Activated naive CD4-positive, alpha-beta T cell treated with Interleukin-2 at 50 U/mL for 16 hours (primary cell): ENCODE data around the gene SGF29.
A peak's percentile ranks its signal among the peaks of the same experiment; 100 is the strongest.
"Not testable (repeated sequence)": the region's sequence is repeated elsewhere in the genome, so short reads cannot be mapped to it uniquely, and the experiment has no call there.

Source experiments
- DNase-seq: peaks from one replicate; pipeline ENCODE4 v3.0.0-alpha.2; 2020

SGF29 gene

DNA sequence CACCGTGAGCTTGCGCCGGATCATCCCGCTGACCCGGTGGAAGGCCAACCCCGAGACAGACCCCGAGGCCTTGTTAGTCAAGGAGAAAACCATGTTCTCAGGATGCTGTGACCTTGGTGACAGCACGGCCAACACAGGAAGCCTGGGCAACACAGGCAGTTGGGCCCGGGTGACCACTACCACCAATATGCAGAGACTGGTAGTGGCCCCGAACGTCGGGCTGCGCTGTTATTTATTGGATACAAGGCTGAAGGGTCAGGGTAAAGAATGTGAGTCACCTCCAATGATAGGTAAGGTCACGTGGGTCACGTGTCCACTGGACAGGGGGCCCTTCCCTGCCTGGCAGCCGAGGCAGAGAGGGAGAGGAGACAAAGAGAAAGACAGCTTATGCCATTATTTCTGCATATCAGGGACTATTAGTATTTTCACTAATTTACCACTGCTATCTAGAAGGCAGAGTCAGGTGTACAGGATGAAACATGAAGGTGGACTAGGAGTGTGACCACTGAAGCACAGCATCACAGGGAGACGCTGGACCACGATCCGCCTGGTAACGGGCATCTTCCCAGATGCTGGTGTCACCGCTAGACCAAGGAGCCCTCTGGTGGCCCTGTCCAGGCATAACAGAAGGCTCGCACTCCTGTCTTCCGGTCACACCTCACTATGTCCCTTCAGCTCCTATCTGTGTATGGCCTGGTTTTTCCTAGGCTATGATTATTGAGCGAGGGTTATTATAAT is 61.9 kb downstream of the SGF29 start:
- DNase-seq: peak; percentile 7

DNA sequence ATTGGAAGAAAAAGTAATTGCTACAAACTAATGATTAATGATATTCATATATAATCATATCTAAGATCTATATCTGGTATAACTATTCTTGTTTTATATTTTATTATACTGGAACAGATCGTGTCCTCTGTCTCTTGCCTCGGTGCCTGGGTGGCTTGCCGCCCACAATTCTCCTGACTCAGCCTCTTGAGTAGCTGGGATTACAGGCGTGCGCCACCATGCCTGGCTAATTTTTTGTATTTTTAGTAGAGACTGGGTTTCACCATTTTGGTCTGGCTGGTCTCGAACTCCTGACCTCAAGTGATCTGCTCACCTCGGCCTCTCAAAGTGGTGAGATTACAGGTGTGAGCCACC is 62.5 kb downstream of the SGF29 start:
- not testable (repeated sequence) for DNase-seq

- DNase-seq: no peak
Observed at GRCh38 chr16:28616636-28617035, 62.9 kb downstream of the SGF29 start.

DNA sequence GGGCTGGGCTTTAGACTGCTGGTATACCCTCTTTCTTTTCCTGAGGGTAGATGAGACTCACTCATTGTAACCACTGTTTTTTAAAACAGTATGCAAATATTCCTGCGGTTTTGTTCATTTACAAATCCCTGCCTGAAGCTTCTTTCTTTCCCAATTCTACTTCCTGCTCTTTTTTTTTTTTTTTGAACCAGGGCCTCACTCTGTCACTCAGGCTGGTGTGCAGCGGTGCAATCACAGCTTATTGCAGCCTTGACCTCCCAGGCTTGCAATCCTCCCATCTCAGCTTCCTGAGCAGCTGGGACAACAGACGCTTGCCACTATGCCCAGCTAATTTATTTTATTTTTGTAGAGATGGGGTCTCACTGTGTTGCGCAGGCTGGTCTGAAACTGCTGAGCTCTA is 64.2 kb downstream of the SGF29 start:
- DNase-seq: no peak

- not testable (repeated sequence) for DNase-seq
Observed at GRCh38 chr16:28620316-28620715, 66.6 kb downstream of the SGF29 start.

- no peak for DNase-seq
Observed at GRCh38 chr16:28621481-28622155, 67.9 kb downstream of the SGF29 start.

DNA sequence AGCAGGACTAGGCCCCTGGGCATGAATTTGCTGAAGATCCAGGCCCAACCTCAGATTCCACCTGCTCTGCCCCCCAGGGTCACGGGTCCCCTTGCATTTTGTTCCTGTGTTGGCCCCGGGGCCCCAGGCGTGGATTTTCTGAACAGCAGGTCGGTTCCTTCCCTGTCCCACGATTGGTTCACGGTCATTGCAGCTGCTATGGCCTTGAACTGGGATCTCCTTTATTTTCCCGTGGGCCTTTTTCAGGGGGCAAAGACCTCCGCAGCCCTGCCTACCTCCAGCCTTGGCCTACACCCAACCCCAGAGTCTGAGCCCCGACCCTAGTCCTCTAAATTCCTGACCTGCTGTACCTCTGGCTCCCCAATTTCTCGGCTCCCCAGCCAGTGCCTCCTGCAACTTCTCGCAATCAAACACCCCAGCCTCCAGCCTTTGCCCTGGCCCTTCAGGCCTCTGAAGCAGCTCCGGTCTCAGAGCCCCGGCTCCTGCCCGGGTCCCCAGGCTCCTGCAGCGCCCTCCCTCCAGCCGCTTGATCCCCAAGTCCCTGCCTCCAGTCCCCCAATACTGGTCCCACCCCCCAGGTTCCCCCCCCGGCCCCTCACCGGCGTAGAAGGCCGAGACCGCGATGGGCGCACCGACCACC is 68.9 kb downstream of the SGF29 start:
- not testable (repeated sequence) for DNase-seq

DNA sequence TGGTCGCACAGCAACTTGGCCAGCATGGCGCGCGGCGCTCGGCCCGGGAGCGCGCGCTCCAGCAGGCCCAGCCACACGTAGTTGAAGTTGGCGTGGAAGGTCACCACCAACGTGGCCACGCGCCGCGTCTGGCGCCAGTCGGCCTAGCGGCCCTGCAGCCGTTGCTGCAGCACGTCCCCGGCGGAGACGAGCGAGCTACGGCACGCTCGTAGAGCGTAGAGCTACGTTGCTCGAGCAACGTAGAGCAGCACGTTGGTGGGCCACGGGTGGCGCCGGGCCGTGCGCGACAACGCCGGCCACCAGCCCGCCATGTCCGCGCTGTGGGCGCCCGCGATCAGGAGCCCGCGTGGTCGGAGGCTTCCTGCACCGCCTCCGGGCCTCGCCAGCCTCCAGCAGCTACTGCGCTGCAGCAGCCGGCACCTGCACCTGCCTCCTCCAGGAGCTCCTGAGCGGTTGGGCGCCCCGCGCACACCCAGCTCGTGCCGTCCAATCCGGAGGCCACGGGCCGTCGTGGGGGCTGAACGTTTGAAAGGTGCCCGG is 69.5 kb downstream of the SGF29 start:
- DNase-seq: peak; percentile 68

GRCh38 chr16:28630905-28631304 is 77.2 kb downstream of the SGF29 start:
- DNase-seq: not testable (repeated sequence)

GRCh38 chr16:28636093-28636823 is 82.5 kb downstream of the SGF29 start:
- not testable (repeated sequence) for DNase-seq

GRCh38 chr16:28637765-28638164 is 84.0 kb downstream of the SGF29 start, which contains the start of gene NPIPB8:
Gene NPIPB8, plus strand, starts transcription at chr16:28638065. Its CDS starts 296 bp downstream, at chr16:28638361.
- not testable (repeated sequence) for DNase-seq

- not testable (repeated sequence) for DNase-seq
Observed at GRCh38 chr16:28638359-28638758, 84.6 kb downstream of the SGF29 start.

DNA sequence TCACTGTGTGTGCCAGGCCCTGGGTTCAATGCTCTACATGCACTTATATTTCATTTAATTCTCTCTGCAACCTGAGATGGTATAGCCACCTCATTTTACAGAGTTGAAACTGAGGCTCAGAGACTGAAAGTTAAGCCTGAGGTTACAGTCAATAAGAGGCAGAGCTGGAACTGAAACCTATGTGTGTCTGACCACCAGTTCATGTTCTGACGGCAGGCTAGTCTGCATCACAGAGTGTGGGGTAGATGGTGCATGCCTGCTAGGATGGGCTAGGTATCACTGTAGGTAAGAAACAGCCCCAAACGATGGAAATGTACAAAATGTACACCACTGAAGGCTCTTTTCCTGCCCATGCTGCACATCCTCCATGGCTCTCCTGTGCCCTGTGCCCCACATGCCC is 86.2 kb downstream of the SGF29 start:
- DNase-seq: not testable (repeated sequence)
